Neural progenitor cell (in vitro differentiated cells): ENCODE results near the gene MAST2. TPM values are rescaled to one million over a fixed set of nuclear protein-coding genes. Genes with fewer than 3 reads are reported as not detected.
"Not testable (repeated sequence)": the region's sequence is repeated elsewhere in the genome, so short reads cannot be mapped to it uniquely, and the experiment has no call there.

Experiments
- DNase-seq: peaks from one replicate; pipeline ENCODE4 v3.0.0-alpha.2; 2016; ENCODE audit warnings: low spot score
- H2AFZ ChIP-seq: fragments of 200-600 bp; sonication (generic); replicated peaks from 2 replicates; pipeline ENCODE4 v1.6.1; 2016; ENCODE audit warnings: antibody characterized with exemption
- H3F3A ChIP-seq: fragments of 200-600 bp; sonication (generic); 2 replicates; pipeline ENCODE4 v1.6.1; 2016; ENCODE audit warnings: antibody characterized with exemption, low read depth
- H3K27ac ChIP-seq: fragments of 200-600 bp; sonication (generic); 2 replicates; pipeline ENCODE4 v1.5.1; 2016; ENCODE audit warnings: mild to moderate bottlenecking
- H3K27me3 ChIP-seq: fragments of 200-600 bp; sonication (generic); 2 replicates; pipeline ENCODE4 v1.6.1; 2016; ENCODE audit warnings: mild to moderate bottlenecking, moderate library complexity
- H3K36me3 ChIP-seq: fragments of 200-600 bp; sonication (generic); 2 replicates; pipeline ENCODE4 v1.5.1; 2016
- H3K4me1 ChIP-seq: fragments of 200-600 bp; sonication (generic); 2 replicates; pipeline ENCODE4 v1.6.1; 2016; ENCODE audit warnings: mixed run types
- H3K4me2 ChIP-seq: fragments of 200-600 bp; sonication (generic); 2 replicates; pipeline ENCODE4 v1.6.1; 2016
- H3K4me3 ChIP-seq: fragments of 200-600 bp; sonication (generic); 2 replicates; pipeline ENCODE4 v1.5.1; 2016
- H3K79me2 ChIP-seq: fragments of 200-600 bp; sonication (generic); 2 replicates; pipeline ENCODE4 v1.6.1; 2016; ENCODE audit warnings: low read depth
- H3K9ac ChIP-seq: fragments of 200-600 bp; sonication (generic); 2 replicates; pipeline ENCODE4 v1.6.1; 2016
- H3K9me3 ChIP-seq: fragments of 200-600 bp; sonication (generic); 2 replicates; pipeline ENCODE4 v1.5.1; 2016; ENCODE audit warnings: low read depth
- H4K20me1 ChIP-seq: fragments of 200-600 bp; sonication (generic); 2 replicates; pipeline ENCODE4 v1.6.1; 2016; ENCODE audit warnings: low read depth
- H3K27ac Mint-ChIP-seq: 3 replicates; pipeline ENCODE4 v1.8.0; 2021; ENCODE audit warnings: mixed read lengths
- H3K27me3 Mint-ChIP-seq: 2 replicates; pipeline ENCODE4 v1.8.0; 2022; ENCODE audit warnings: low read depth, mild to moderate bottlenecking, inconsistent platforms, moderate library complexity, mixed read lengths; ENCODE audit not compliant: insufficient read depth
- H3K36me3 Mint-ChIP-seq: 3 replicates; pipeline ENCODE4 v1.8.0; 2021; ENCODE audit warnings: mixed read lengths
- H3K4me1 Mint-ChIP-seq: 3 replicates; pipeline ENCODE4 v1.8.0; 2021; ENCODE audit warnings: mixed read lengths
- H3K4me3 Mint-ChIP-seq: 3 replicates; pipeline ENCODE4 v1.8.0; 2021; ENCODE audit warnings: mild to moderate bottlenecking, moderate library complexity, mixed read lengths
- H3K9me3 Mint-ChIP-seq: 3 replicates; pipeline ENCODE4 v1.8.0; 2020; ENCODE audit warnings: mixed read lengths
- EZH2 ChIP-seq: fragments of 200-600 bp; sonication (generic); IDR thresholded peaks from 2 replicates; pipeline ENCODE4 v1.6.1; 2017; ENCODE audit warnings: antibody characterized with exemption, mild to moderate bottlenecking, moderate library complexity
- EZH2phosphoT487 ChIP-seq: fragments of 200-600 bp; sonication (generic); IDR thresholded peaks from 2 replicates; pipeline ENCODE4 v1.6.1; 2017; ENCODE audit warnings: antibody characterized with exemption
- total RNA-seq: library from RNA; depleted of rRNA; stranded (reverse); fragments of >200 nt; gene quantifications from 2 replicates; pipeline ENCODE4 v1.2.3, GENCODE V29; 2015; ENCODE audit warnings: low replicate concordance
- TF ChIP-seq, protein P1 (sequence below): fragments of 200-600 bp; sonication (generic); IDR thresholded peaks from 2 replicates; pipeline ENCODE4 v1.5.1; 2017; ENCODE audit warnings: antibody characterized with exemption, mild to moderate bottlenecking

MAST2 gene
- total RNA-seq, 1 donor from 2014 or later = 5.5 TPM

DNA sequence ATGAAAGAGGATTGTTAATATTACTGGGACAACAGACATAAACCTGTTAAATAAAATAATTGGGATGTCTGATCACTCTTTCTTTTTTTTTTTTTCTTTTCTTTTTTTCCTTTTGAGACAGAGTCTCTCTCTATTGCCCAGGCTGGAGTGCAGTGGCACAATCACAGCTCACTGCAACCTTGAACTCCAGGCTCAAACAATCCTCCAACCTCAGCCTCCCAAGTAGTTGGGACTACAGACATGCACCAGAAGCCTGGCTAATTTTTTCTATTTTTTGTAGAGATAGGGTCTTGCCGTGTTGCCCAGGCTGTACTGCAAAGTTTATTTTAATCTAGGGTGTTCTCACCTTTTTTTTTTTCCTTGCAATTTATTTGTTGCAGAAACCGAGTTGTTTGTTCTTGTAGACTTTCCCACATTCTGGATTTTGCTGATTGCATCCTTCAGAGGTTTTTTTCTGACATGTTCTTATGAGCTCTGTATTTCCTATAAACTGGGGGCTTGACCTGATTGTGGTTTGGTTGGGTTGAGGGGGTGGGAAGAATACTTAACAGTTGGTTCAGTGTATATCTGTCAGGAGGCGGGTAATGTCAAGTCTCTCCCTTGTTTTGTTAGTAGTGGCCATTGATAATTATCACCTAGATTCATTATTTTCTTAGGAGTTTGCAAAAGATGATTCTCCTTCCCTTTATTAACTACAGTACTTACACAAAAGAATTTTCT lies 125.2 kb downstream of the MAST2 start:
- no peak overlapping the region for H3K27ac Mint-ChIP-seq
- Histone ChIP-seq H3K4me2 (no peak overlapping the region), H3K9me3 (no peaks in the 10 kb centered on the region), H3K4me1 (peaks cover 42% of the 10 kb centered on the region), H3K9ac (no peak overlapping the region), H3K27ac (no peak overlapping the region), H3K36me3 (no peaks in the 10 kb centered on the region), H3K79me2 (no peaks in the 10 kb centered on the region), H2AFZ (no peak overlapping the region), H3F3A (peaks cover 18% of the 10 kb centered on the region), H3K27me3 (peaks cover 5% of the 10 kb centered on the region), H3K4me3 (no peak overlapping the region), H4K20me1 (peaks cover 27% of the 10 kb centered on the region)
- H3K4me3 Mint-ChIP-seq = no peak overlapping the region
- no peaks in the 10 kb centered on the region for H3K9me3 Mint-ChIP-seq
- peaks cover 46% of the 10 kb centered on the region for H3K4me1 Mint-ChIP-seq
- TF ChIP-seq EZH2 = no peak
- TF ChIP-seq, protein P1, sequence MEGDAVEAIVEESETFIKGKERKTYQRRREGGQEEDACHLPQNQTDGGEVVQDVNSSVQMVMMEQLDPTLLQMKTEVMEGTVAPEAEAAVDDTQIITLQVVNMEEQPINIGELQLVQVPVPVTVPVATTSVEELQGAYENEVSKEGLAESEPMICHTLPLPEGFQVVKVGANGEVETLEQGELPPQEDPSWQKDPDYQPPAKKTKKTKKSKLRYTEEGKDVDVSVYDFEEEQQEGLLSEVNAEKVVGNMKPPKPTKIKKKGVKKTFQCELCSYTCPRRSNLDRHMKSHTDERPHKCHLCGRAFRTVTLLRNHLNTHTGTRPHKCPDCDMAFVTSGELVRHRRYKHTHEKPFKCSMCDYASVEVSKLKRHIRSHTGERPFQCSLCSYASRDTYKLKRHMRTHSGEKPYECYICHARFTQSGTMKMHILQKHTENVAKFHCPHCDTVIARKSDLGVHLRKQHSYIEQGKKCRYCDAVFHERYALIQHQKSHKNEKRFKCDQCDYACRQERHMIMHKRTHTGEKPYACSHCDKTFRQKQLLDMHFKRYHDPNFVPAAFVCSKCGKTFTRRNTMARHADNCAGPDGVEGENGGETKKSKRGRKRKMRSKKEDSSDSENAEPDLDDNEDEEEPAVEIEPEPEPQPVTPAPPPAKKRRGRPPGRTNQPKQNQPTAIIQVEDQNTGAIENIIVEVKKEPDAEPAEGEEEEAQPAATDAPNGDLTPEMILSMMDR = no peak
- no peak for TF ChIP-seq EZH2phosphoT487
- H3K27me3 Mint-ChIP-seq = peaks cover 11% of the 10 kb centered on the region
- no peak for DNase-seq
- H3K36me3 Mint-ChIP-seq = peaks cover 2% of the 10 kb centered on the region

DNA sequence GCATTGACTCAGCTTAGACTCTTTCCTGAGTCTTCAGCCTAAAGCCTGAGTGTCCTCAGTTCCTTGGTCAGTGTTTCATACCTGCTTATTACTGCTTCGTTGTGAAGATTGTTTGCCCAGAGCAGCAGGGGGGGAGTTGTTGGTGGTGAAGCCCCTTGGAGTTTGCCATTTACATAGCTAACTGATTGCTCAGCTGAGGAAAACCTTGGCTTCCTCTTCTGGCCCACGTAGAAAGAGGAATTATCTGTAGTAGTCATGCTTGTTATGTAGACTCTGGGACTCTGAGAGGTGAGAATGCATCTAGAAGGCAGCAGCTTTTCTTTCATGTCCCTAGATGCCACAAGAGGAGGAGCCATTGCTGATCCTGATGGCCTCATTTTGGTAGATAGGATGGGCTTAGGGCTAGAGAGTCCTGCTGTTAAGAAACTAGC lies 125.9 kb downstream of the MAST2 start:
- no peaks in the 10 kb centered on the region for H3K36me3 ChIP-seq
- no peak overlapping the region for H3K27ac Mint-ChIP-seq
- peaks cover 3% of the 10 kb centered on the region for H3K36me3 Mint-ChIP-seq

DNA sequence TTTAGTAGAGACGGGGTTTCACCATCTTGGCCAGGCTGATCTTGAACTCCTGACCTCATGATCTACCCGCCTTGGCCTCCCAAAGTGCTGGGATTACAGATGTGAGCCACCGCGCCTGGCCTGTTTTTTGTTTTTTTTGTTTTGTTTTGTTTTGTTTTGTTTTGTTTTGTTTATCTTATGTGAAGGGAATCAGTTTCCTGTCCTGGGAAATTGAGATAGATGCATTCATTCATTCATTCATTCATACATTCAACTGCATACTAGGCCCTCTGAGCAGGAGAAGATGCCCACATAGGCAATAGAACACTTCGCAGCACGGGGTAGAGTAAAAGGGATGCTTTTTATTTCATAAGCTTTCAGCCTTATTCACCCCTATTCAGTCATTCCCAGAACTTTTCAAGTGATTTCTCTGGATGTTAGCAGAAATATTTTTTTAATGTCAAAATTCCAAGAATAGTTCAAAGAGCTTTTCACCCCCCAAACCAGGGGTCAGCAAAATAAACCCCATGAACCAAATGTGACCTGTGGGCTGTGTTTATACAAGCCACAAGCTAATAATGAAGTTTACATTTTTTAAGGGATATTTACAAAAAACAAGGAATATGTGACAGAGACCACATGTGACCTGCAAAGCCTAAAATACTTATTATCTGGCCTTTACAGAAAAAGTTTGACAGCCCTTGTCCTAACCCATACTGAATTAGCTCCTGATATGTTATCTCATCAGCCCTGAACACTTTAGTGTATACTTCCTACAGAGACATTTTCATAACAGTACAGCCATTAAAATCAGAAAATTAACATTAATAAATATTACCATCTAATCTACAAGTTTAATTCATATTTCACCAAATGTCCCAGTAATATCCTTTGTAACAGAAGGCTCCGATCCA lies 127.1 kb downstream of the MAST2 start:
- Histone ChIP-seq H3K27ac (no peak overlapping the region), H3K4me3 (no peak overlapping the region), H3F3A (peaks cover 10% of the 10 kb centered on the region), H3K4me2 (no peak overlapping the region), H3K27me3 (peaks cover 5% of the 10 kb centered on the region), H3K36me3 (no peaks in the 10 kb centered on the region), H4K20me1 (peaks cover 27% of the 10 kb centered on the region), H3K79me2 (no peaks in the 10 kb centered on the region), H3K9me3 (no peaks in the 10 kb centered on the region), H3K4me1 (peaks cover 27% of the 10 kb centered on the region), H2AFZ (no peak overlapping the region), H3K9ac (no peak overlapping the region)
- peaks cover 37% of the 10 kb centered on the region for H3K4me1 Mint-ChIP-seq
- no peak overlapping the region for H3K27ac Mint-ChIP-seq
- no peak overlapping the region for H3K4me3 Mint-ChIP-seq
- H3K36me3 Mint-ChIP-seq = peaks cover 5% of the 10 kb centered on the region
- no peak for DNase-seq
- peaks cover 2% of the 10 kb centered on the region for H3K9me3 Mint-ChIP-seq
- no peak for TF ChIP-seq EZH2phosphoT487
- TF ChIP-seq EZH2 = no peak
- TF ChIP-seq, protein P1 = no peak
- H3K27me3 Mint-ChIP-seq = peaks cover 11% of the 10 kb centered on the region

More for the DNA sequence above, 125.9 kb downstream of the MAST2 start:
- no peaks in the 10 kb centered on the region for H3K9me3 Mint-ChIP-seq
- Histone ChIP-seq H3K4me2 (peak overlapping the region; percentile 40), H3K4me1 (peaks cover 39% of the 10 kb centered on the region), H3K4me3 (no peak overlapping the region), H2AFZ (no peak overlapping the region), H3K27me3 (peaks cover 5% of the 10 kb centered on the region), H3K79me2 (no peaks in the 10 kb centered on the region), H4K20me1 (peaks cover 27% of the 10 kb centered on the region), H3K27ac (no peak overlapping the region), H3K9me3 (no peaks in the 10 kb centered on the region), H3F3A (peaks cover 17% of the 10 kb centered on the region), H3K9ac (no peak overlapping the region)
- H3K27me3 Mint-ChIP-seq = peaks cover 11% of the 10 kb centered on the region
- H3K4me3 Mint-ChIP-seq = no peak overlapping the region
- peaks cover 46% of the 10 kb centered on the region for H3K4me1 Mint-ChIP-seq
- DNase-seq = peak; percentile 20
- TF ChIP-seq EZH2phosphoT487 = no peak
- TF ChIP-seq, protein P1 = no peak
- TF ChIP-seq EZH2 = no peak

DNA sequence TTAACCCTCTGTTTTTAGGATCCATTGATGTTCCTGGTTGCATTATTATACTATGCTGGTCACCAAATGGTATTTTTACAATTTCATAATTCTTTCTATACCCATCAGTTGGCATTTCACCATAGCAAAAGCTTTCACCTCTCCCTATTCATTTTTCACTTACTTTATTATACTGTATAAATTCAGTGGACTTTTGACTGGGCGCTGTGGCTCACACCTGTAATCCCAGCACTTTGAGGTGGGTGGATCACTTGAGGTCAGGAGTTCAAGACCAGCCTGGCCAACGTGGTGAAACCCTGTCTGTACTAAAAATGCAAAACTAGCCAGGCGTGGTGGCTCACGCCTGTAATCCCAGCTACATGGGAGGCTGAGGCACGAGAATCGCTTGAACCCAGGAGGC lies 128.8 kb downstream of the MAST2 start:
- peaks cover 14% of the 10 kb centered on the region for H3K4me1 ChIP-seq
- peaks cover 23% of the 10 kb centered on the region for H3K4me1 Mint-ChIP-seq
- not testable (repeated sequence) for H3K36me3 ChIP-seq, H3K27ac Mint-ChIP-seq, H3K9me3 Mint-ChIP-seq, H3F3A ChIP-seq, H3K79me2 ChIP-seq, H3K36me3 Mint-ChIP-seq, H3K27ac ChIP-seq, H3K4me3 ChIP-seq, H3K4me2 ChIP-seq, H3K9ac ChIP-seq, H2AFZ ChIP-seq, H3K4me3 Mint-ChIP-seq, H3K27me3 ChIP-seq, DNase-seq, H3K27me3 Mint-ChIP-seq, H3K9me3 ChIP-seq
- peaks cover 15% of the 10 kb centered on the region for H4K20me1 ChIP-seq
